ENCODE results near the gene SCN10A.
A peak's percentile ranks its signal among the peaks of the same experiment; 100 is the strongest.

Gene SCN10A

DNA sequence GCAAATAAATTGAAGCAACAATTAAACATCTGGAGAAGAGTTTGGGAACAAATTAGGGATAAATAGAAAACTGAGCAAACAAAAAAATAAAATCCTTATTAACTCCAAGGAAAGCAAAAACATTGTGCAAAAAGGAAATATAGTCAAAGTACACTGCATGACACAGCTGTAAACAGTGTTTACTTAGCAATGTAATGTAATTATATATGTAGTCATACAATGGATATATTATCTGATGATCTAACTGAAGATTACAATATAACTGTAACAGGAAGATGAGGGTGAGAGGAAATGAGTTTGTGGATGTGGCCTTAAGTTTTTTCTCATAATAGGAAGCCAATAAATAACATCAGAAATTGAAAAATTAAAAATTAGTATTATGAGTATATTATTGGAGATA, 42.5 kb downstream of the SCN10A start:
- DNase-seq (ENCODE audit: low read depth) = no peak

DNA sequence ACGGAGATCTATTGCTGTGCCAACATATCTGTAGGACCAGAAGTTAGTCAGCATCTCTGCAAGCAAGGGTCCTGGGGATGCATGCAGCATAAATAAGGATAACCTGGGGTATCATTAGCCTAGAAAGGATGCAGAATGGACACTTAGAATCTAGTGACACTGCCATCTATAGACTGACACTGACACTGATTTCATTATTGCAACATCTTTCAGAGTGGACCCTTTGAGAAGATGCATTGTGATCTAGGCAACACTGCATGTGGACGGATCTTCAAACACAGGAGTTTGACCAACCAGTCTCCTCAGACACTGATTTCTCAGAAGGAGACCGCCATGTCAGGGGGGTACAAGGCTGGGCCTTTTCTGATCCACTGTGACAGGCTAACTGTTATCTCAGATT, 52.4 kb downstream of the SCN10A start:
- no peak for DNase-seq (ENCODE audit: low read depth)

DNA sequence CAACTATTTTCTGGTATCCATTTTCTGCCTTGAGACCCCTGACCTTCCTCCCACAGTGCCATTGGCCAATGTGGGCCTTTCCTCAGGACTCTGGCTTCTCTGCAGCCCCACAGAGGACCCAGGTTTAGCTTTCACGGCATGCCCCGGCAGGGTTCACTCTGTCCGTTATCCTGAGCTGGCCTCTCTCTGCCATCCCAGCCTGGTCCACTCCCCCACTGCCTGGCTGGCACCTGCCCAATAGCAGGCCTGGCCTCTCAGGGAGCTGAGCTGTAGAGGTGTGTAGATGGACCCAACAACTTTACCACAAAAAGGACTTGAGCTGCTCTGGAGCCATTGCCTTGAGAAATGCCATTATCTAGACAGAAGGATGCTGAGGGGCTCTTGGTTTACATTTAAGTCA, 57.5 kb downstream of the SCN10A start:
- no peak for DNase-seq (ENCODE audit: low read depth)

DNA sequence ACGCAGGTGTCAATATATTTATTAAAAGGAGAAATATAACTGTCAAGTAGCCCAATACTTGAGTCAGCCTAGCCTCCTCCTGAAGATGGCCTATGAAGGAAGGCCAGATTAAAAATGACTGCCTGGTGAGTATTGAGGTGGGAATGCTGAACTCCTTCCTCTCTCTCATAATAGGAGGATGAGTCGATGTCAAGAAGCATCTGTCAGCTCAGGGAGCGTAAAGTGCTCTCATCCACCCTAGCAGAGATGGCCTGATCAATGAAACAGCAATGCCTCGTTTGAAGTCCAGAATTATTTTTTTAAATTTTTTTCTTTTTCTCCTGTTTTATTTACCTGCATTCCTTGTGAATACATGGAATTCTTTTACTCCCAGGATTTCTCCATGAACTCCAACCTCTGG, 58.3 kb downstream of the SCN10A start:
- no peak for DNase-seq (ENCODE audit: low read depth)

DNA sequence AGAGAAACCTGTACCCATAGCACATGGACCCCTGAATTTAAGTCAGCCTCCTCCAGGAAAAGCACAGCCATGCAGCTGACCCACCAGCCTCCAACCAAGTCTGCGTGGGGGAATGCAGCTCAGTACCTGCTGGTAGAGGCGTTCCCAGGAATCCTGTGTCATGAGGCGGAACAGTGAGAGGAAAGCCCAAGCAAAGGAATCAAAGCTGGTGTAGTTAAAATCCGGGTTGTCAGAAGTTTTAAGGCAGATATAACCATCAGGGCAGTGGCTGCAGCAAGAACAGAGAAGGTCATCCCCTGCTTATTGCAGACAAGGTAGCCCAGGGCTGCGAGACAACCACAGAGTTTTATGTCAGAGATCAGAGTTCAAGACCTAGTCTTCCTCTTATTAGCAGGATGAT, 59.1 kb downstream of the SCN10A start:
- no peak for DNase-seq (ENCODE audit: low read depth)

DNA sequence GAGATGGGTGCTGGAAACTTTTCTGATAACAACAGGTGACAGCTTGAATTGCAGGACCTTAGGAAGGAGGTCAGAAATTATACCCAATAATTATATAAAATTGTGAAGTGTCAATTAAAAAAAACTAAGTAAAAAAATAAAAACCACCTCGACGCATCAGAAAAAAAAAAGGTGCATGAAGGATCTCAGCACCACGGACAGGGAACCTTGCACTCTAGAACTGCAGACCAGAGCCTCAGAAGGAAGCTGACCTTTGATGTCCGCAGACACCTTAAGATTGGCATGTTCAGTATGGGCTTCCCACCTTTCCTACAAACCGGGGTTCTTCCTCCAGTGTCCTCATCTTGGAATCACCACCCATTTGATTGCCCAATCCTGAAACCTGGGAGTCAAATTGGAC, 60.9 kb downstream of the SCN10A start:
- no peak for DNase-seq (ENCODE audit: low read depth)

DNA sequence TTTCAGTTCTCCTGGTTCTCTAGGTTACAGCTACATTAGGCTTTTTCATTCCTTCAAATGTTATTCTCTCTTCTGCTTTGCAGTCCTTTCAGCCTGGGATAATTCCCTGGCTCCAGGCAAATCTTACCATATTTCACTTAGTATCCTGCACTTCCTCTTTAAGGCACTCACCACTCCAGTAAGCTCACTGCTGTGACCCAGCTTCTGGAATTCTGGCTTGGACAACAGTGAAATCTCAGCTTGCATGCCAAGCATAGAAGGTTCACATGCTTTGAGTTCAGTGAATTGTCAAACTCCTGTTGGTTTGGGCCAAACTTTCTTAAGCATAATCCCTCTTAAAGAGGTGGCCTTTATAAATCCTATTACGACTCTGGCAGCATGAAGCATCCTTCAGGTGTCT, 69.4 kb downstream of the SCN10A start:
- DNase-seq (ENCODE audit: low read depth) = no peak

DNA sequence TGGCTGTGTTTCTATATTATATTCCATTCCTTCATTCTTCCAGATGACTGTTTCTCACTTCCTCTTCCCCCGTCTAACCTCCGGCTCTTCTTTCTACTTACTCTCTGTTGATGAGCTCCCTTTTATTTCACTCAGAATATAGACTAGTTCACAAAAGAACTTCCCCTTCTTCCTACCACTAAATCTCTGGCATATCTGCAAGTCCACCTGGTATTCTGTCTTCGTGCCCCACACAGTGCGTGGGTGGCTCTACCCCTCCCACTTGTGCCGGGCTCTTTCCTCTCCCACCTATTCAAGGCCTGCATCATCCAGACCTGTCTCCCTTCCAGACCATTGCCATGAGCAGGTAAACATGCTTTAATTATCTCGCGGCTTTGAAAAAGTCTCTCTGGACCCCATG, 73.0 kb downstream of the SCN10A start:
- DNase-seq (ENCODE audit: low read depth) = no peak

DNA sequence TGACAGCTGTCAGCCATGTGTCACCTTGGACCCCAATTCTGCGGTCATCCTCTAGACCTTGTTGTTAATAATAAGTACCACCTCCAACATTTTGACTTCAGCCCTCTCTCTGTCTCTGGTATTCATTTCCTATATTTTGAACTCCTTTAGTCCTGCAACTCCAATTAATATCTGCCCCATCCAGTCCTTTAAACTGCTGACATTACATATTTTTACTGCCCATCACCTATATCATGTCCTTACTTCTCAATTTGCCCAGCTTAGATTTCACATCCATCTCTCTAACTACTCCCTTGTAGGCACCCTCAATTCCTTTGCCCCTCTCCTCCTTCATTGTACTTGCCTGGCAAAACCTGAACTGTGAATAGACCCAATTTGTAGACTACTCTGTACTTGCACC, 73.5 kb downstream of the SCN10A start:
- no peak for DNase-seq (ENCODE audit: low read depth)

DNA sequence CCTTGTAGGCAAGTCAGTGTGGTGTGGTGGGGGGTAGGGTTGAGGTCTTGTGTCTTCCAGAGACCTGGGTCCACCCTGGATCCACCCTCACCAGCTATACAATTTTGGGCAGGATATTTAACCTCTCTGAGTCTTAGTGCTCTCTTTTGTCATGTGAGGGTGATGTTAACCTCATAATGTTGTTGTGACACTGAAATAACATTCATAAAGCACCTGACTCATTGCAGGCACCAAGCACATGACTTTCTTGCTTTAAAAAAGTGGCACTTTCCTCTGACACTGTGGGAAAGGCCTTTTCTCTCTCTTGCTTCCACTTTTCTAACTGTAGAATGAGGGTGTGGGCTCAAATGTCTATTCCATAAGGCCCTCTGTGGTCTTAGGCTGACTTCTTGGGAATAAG, 75.5 kb downstream of the SCN10A start:
- DNase-seq (ENCODE audit: low read depth) = no peak

DNA sequence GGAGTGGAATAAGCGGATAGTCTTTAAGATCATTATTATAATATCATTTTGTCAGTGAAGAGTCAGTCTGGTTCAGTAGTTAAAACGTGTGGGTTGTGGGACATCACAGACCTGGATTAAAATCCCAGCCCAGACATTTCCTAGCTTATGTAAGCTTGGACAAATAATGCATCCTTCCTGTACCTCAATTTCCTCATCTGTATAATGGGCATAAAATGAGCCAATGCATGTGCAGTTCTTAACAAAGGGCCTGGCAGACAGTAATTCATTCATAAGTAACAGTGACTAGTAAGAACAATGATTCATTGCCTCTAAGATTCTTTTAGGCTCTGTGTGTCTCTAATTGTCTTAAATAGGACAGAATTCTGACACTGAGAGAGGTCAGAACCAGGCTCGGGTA, 76.1 kb downstream of the SCN10A start:
- no peak for DNase-seq (ENCODE audit: low read depth)

DNA sequence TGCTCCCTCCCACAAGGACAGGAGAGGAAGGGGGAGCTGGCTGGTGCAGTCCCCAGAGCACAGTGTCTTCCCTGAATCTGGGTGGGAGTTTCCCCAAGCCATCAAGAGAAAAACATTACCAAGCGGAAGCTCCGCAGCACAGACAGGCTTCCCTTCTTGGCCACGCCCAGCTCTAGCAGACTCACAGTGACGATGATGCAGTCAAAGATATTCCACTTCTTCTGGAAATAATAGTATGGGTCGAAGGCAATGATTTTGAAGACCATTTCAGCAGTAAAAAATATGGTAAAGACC, 76.7 kb downstream of the SCN10A start:
- DNase-seq (ENCODE audit: low read depth) = no peak

DNA sequence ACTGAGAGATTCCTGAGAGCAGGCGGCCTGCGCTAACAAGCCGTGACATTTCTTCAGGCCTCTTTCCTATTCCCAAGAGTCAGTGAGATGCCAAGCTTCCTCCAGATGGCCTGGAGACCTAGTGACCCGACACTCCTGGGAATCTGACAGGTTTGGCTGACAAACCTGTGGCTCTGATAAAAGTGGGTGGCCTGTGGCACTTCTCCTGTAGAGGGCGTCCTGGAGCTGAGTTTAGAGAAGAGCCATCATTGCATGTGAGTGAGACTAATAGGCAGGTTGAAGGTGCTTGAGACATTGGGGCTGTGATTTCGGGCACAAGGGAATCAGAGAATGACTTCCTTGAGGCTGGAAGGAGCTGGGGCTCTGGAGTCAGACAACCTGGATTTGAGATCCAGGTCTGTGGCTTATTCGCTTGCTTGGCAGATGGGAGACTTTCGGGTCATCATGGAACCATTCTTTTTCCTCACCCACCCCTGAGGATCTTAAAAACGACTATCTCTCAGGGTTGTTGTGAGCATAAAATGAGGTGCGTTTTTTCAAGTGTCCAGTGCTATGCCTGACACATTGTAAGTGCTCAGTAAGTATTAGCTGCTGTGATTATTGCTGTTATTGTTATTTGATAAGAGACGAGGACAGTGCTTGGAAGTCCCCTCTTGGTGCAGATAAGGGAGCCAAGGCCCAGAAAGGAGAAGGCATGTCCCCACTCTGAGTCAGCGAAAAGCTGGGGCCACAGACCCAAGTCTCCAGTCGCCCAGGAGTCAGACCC, 77.2 kb downstream of the SCN10A start:
- peak; percentile 62 for DNase-seq (ENCODE audit: low read depth)

DNA sequence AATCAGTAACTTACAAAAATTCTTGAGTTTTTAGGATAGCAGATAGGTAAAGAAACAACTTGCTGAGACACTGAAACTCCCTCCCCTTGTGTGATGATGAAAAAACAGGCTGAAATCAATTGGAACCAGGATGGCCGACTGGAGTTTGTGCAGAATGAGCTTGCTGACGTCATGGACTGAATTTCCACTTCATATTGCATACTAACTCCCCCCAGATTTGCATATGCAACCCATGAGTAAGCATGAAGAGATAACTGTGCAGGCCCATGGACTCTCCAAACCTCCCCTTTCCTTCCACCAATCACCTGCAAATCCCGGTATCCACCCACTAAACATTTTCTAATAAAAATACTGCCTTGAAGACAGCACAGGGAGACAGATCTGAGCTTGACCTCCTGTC, 84.5 kb downstream of the SCN10A start:
- no peak for DNase-seq (ENCODE audit: low read depth)

DNA sequence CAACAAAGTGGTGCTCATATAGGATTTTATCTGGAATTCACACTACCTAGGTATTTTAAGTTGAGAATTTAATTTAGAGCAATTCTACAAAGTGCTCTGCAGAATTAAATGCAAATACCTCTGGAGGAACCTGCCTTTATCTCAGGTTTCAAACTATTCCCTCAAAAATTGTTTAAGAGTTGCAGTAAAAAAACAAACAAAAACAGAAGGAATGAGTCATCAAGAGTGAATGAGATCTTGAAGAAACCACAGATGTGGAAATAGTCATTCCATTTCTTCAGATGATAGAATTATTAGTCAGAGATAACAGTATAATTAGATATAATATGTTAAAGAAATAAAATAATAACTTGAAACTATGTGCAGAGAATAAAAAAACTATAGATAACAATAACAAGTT, 85.7 kb downstream of the SCN10A start:
- peak; percentile 65 for DNase-seq (ENCODE audit: low read depth)

DNA sequence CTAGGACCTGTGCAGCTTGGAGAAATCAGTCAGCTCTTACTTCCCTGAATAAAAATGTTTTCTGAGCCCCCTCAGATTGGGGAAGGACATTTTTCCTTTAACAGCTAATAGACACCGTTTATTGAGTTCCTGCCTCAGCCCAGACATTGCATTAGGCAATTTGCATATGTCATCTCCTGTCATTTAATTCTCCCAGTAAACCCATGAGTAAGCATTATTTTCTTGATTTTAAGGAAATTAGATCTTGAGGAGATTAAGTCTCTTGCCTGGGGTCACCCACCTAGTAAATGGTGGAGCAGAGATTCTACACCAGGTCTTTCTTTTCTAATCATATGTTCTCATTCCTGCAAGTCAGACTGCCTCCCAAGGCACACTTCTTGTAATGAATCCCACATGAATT, 88.0 kb downstream of the SCN10A start:
- DNase-seq (ENCODE audit: low read depth) = no peak

DNA sequence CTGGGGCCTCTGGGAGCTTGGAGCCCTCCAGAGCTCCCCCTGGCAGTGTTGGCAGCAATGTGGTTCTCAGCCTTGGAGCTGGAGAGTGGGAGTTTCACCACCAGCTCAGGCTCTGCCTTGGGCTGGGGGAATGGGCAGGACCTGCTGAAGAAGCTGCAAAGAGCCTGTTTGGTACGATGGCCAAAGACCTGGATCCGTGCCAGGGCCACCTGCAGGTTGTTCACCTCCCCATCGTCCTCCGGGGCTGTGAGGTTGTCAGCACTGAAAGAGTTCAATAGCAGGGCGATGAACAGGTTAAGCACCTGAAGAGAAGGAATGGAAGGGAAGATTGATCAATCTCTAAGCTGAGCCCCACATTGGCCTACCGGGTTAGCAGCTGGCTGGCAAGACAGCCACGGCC, 89.3 kb downstream of the SCN10A start:
- no peak for DNase-seq (ENCODE audit: low read depth)

DNA sequence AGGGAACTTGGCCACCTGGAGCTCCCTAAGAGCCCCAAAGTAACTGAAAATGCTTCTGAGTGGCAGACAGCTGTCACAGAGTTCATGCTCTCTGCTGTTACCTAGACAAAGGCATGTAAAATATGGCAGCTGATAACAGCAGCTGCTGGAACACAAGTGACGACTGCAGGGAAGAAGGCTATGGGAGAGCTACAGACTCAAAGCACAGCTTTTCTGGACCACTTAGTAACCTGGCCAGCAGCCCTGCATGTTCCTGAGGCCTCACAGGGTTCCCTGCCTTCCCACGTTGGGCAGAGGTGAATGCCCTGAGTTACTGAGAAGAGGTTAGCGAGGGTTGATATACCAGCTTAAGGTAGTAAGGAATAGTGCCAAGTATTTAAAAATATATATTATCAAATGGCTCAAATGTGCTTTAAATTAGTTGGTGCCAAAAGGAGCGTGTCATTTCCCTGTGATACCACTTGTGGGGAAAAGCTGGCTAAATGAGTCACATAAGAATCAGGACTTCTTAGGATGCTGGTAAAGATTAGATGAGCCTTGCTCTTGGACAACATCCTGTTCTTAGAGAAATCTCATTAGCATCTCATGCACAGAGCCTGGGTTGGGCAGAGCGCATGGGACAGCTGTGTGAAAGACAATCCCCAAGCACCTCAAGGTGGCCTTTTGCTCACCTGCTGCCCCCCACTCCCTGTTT, 90.1 kb downstream of the SCN10A start:
- DNase-seq (ENCODE audit: low read depth) = peak; percentile 25

DNA sequence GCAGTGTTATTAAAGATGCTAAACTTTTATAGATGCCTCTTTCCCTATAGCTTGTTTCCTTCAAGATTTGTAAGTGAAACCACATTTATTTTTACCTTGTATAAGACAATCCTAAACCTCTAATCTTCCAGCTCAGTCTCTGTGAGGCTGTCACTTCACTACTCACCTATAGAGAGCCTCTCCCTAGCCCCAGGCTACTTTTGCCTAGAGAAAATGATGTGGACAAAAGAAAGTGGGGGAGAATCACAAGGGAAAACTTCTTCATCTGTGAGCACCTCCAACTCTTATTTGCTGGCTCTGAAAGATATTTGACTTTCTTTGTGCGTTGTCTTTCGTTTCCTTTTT, 91.7 kb downstream of the SCN10A start:
- no peak for DNase-seq (ENCODE audit: low read depth)

DNA sequence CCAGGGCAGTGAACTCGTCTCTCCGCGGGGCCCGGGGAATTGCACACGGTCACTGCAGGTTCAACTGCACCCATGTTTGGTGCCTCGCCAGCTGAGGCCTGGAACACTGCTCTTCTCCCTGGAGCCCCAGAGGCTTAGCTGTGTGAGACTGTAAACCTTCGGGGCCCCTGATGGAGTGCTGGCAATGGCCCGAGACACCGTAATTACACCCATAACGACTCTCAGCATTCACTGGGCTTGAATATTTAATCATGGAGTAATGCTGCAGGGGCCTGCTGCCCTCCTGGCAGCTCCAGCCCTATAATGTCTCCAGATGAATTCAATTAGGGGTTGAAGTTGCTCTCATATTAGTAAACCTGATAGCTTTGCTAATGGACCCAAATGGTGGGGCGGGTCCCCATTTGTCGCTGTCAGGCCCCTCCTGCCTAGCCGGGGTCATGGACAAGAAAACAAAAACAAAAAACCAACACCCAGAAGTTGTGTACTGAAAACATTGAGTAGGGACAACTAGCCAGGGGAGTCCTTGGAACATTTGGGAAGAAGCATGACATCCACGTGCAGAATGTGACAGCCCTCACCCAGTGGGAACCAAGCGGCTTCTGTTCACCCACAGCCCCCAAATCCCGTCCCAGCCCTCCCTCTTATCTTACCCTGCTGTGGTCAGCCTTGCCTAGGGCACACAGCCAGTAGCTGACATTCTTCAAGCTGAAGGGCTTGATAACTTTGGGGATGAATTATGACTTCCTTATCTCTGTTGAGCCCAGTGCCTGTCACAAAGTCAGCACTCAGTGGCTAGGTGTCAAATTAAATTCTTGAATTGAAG, 92.2 kb downstream of the SCN10A start:
- no peak for DNase-seq (ENCODE audit: low read depth)

DNA sequence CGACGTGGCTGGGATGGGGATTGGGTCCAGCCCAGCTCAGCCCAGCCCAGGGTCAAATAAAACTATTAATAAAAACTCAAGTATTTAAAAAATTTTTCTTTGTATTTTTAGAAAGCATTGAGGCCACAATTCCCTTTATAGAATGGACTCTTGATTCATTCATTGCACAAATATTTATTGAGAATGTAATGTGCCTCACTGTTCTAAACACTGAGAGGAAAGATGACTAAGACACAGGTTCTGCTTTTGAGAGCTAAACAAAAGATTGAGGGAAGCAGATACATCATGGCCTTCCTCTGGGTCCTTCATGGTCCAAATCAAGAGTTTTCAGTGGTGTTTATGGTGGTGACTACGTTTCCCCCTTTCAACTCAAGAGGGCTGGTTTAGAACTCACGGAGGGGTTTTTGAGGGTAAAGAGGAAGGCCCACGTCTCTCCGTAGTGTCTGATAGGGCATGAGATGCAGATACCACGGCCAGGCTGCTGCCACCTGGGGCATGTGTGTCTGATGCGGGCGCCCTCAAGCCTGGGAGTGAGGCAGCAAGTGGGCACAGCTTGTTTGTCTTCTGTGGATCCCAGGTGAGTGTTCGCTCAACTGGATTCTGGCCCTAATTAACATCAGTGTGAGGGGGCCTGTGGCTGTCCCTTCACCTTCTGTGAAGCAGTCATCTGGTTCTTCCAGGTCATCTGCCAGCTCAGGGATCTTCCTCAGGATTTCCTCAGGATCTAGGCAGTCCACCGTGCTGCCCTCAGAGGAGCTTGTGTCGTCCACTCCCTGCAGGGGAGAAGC, 93.0 kb downstream of the SCN10A start:
- peak; percentile 47 for DNase-seq (ENCODE audit: low read depth)

DNA sequence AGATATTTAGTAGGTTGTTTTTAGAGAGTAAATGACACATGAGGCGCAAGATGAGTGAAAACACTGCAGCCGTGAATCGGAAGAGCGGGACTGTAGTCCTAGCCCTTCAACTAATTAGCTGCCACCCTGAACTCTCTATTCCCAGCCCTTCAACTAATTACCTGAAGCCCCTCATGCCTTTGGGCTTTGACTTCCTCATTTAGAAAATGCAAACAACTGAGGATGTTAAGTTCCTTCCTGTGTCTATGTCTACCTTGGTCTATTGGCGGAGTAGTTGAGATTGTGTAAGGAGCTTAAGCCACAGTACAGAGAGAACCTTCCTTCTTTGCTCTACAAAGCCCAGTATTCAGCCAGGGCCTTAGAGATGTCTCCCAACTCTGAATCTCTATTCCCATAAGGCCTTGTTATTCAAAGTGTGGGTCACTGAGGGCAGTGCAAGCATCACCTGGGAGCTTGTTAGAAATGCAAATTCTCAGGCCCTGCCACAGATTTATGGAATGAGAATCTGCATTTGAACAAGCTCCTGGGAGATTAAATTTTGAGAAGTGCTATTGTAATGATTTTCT, 94.7 kb downstream of the SCN10A start:
- DNase-seq (ENCODE audit: low read depth) = no peak
